Measurements from ENCODE around the gene SNX24.
"Not testable (repeated sequence)": the region's sequence is repeated elsewhere in the genome, so short reads cannot be mapped to it uniquely, and the experiment has no call there.

SNX24 gene

DNA sequence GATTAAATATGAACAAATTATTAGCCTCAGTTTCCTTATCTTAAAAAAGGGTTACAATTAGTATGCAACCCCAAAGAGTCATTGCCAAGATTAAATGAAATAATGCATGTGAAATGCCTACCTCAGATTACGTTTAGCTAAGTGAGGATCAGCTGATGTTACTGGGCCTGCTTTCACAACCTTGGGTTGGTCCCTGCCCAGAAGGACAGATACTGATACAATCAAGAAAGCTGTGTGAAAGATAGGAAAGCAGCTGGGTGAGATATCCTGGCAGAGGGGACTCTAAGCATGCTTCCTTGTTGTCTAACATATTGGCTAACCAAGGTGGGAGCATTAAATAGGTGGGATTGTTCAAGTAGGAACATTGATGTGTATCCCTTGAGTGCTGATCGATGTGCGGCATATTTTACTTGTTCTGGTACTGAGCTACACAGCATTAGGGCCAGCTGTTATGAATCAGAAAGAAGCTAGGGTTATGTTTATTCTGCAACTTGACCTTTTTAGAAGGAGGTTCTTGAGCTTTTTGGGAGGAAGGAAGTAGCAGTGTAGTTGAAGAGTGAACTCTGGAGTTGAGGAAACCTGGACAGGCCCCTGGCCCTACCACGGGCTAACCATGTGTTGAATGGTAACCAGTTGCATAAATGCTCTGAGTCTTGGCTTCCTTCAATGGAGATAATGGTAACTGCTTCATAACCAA, 28.9 kb downstream of the SNX24 start:
- DNase-seq: no peak

DNA sequence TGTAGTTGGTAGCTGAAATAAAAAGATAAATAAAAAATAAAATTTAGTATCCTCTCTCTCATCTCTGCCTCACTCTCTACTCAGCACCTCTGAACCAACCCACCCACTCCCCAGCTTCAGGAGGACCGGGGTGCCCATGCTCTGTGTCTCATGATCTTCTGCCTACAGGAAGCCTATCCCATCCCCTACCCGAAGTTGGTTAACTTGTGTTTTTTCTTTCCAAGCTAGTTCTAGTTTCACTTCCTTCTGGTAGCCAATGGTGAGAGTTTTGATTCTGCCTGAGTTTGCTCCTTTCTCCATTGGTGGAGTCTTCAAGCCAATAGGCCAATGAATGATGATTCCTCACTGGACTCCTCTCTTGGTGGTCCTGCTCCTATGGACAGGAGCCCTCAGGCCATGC, 32.1 kb downstream of the SNX24 start:
- no peak for DNase-seq

DNA sequence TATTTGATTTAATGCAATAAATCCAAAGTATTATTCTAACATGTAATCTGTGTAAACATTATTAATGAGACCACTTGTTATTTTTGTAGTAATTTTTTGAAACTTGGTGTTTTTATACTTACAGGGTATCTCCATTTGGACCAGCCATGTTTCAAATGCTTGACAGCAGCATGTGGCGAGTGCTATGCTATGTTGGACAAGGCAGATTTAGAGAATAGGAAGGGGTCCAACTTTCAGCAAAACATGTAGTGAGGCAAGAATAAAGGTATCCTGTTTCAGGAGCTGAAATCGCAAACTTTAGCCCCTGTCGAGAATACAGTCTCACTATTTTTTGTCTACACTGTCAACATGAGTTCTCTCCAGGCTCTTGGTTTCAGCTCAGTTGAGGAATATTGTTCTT, 33.7 kb downstream of the SNX24 start:
- DNase-seq: no peak

DNA sequence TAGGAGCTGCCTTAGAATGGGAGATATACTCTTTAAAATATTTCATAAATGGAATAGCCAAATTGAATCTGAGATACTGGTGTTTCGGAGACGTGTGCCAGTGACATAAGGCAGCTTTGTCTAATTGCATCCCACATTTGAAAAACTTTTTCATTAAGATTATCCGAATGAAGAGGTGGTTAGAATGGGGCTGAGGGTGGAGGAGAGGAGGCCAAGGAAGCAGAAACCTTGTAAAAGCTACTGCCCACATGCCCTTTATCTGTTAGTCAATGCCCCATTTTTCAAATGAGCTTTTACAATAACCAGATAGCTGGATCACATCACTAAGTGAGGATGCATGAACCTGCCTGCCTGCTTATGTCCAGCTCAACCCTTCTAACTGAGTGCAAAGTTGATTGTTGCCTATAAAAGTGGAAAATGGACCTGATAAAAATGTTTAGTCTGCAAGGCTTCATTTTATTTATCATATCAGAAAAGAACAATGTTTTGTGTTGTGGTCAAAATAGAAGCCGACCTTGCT, 34.8 kb downstream of the SNX24 start:
- no peak for DNase-seq

DNA sequence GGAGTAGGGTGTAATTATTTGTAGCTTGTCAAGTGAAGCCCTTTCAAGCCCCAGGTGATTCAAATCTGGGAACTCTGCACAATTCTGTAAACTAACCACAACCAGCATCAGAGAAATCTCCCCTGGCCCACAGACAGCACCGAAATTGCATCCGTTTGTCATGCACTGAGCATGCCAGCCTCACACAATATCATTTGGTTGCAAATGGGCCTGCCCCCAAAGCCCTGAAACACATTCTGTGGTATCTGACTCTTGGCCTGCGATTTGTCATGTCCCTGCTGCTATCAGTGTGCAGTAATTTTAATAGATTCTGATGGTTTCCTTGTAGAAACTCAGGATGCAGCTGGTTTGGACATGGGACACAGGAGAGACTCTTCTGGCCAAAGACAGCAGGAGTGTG, 35.3 kb downstream of the SNX24 start:
- DNase-seq: no peak

DNA sequence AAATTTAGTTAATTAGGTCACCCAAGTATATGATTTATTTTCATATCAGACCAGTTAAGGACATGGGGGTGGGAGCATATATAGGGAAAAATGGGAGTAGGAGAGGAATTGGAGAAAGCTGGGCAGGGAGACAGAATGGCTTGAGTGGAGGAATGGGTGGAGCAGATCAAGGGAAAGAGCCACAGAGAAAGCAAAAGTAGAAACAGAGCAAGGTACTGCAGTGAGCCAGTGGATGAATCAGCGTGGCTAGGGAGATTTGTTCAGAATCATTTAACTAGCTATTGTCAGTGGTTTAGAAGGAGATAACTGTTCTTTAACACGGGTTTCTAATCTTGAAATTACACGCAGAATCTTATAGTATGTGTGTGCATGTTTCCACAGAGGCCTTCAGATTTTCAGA, 37.4 kb downstream of the SNX24 start:
- DNase-seq: no peak

DNA sequence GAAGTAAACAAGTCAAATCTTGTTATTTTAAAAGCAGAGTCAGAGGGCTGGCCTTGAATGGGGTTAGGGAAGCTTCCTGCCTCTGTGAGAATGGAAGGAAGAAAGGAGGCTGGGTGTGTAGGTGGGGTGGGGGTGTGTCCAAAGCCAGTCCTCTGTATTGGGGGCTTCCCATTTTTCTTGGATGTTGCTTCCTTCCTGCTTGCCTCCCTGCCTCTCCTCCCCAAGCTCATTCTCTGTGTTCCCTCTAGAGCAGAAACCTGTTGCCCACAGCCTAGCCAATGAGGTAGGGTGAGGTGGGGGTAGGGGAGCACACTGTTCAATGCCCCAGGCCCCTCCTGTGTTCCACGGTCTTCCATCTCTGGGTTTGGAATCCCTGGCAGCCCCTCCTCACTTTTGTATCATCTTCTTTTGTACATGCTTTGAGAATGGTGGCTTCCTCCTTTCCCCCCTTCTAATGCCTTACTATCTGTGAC, 39.7 kb downstream of the SNX24 start:
- DNase-seq: no peak

DNA sequence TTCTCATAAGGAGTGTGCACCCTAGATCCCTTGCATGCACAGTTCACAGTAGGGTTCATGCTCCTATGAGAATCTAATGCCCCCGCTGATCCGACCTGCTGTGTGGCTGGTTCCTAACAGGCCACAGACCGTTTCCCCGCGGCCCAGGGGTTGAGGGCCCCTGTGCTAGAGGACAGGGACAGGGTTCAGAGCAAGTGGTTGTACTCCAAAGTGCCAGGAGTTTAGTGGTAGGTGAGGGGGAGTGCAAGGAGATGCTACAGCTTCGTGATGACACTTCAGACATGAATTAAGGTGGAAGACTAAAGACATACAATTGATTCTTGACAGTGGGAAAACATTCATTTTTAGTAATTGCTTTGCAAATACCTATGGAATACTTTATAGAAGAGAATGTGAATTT, 40.5 kb downstream of the SNX24 start:
- DNase-seq: no peak

DNA sequence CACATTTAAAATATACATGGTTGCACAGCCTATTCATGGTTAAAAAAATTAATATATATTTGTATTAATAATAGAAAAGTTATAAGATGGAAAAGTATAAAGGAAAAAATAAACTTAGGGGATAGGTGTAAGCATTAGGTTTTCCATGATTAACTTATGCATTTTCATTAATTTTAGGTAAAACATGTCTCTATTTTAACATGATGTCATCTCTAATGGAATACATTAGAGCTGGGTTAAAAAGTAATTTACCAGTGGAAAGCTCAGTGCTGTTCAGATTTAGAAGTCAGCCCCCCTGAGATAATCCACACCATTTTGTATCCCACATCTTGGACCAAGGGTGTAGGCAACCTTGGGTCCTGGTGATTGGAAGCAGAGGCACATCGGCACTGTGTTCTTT, 49.7 kb downstream of the SNX24 start:
- DNase-seq: no peak

DNA sequence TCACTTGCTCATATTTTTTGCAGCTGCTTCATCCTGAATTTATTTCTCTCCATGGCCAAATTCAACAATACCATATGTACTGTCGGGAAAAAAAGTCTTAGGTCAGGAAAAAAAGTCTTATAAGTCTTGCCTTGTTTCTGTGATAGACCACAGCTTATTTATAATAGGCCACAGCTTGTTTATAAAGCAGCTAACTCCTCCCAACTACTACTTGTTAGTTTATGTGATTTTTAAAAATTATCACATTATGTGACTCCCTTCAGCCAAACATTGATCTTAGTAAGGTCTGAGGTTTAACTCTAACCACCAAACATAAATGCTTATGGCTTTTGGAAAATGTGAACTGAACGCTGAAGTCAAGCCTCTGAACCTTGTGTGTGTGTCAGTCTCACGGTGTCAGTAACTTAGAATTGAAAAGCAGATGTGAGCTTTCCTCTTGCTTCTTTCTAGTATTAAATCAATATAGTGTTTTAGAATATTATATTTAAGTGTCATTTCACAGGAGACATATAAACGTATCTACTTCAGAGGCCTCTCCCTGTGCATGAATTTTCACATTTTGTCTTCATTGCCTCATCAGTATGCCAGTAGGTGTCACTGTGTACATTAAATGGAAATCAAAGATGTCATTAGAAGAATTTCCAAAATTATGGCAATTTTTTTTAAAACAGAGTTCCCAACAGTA, 51.3 kb downstream of the SNX24 start:
- DNase-seq: no peak

DNA sequence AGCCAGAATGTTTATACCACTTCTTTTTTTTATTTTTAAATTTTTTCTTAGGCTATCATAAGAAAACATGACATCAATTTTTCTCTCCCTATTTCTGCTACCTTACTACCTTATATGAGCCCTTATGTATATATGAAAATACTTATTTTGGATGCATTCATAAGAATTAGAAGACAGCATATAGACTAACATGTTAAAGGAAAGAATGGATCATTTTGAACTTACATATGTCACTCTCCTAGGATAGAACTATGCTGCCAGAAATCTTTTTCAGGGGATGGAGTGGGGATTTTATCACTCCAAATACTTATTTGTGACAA, 51.8 kb downstream of the SNX24 start:
- DNase-seq: no peak

DNA sequence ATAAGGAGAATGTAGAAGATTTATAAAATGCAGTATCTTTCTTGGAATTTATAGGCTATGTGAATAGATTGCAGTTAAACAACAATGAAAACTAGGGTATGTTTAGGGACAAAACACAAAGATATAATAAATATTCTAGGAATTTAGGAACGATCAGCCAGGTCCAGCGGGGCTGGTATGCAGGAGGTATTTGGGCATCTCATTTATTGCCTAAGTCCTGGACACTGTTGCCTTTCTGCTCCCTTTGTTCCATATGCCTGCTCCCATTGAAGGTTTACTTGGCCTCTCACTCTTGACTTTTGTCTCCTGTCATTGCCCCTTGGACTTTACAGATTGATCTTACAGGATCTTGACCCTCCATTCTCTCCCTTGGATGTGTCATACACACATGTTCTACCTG, 55.9 kb downstream of the SNX24 start:
- DNase-seq: no peak

DNA sequence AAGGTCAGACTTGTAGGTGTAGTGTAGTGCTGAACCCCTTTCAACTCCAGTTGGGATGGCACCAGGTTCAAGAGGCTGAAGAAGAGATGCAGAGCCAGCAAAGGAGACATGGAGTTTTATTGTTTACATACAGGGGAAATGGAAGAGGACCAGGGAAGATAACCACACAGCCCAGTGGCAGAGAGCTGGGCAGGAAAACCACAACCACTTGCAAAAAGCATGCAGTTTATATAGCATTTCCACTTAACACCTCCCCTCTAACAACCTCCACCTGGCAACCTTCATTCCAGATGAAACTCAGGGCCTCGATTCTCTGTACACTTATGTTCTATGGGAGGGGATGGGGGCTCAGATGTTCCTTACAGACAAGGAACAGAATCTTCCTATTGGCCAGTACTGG, 56.9 kb downstream of the SNX24 start:
- DNase-seq: no peak

DNA sequence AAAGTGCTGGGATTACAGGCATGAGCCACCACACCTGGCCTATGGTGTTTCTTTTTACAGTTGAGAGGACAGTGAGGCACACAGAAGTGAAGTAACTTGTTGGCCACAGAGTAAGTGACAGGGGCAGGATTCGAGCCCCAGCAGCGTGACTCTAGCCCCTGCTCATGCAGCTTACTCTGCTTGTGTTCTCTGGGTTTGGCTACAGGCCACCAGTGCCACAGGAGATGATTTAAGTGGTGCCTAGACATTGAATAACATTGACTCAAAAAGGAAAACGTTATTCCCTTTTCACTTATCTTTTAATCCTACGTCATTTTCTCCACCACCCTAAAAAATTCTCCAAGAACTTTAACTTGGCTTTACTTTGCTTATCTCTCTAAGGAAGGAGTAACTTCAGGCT, 61.4 kb downstream of the SNX24 start:
- no peak for DNase-seq

DNA sequence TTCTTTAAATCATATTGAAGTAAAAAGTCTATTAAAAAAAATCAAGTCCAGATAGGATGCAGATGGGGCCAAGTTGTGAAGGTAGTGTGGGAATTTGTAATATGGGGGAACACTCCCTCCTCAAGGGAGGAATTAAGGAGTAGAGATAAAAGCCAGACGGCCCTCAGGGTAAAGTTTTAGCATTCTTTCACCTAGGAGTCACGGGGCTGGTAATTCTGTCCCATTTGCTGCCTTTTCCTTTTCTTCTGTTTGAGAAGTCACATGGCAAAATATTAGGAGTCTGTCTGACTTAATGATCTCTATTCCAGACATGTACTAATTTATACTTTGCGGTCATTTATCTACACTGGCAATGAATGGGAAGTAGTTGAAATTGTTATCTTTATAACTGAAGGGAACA, 61.9 kb downstream of the SNX24 start:
- DNase-seq: no peak

DNA sequence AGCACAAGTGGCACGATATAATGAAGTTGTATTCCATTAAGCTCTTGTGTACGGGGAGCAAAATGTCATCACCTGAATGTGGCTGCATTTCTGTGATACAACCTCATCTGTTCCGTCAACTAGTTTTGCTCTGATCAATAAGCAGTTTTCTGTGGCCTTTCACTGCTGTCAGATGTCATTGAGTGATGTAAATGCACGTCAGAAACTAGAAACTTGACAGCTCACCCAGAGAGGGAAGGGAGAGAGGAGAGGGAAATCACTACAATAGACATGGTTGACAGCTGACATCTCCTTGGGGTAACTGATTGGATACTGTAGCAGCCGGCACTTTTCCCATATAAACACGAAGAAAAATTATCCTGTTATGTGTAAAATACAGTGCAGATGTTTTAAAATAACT, 62.7 kb downstream of the SNX24 start:
- DNase-seq: no peak

DNA sequence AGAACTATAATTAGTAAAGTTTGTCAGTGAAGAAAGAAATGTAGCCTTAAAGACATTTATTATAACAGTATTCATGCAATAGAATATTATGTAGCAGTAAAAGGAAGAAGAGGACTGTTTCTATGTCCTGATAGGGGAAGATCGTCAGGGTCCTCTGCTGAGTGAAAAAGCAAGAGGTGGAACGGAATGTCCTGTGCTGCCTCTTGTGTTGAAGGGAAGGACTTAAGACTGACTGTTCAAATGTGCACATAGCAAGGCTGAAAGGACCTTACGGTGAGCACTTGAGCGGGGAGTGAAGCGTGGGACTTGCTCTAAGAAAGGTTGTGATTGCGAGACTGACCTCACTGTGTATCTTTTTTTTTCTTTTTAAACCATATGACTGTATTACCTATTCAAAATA, 63.2 kb downstream of the SNX24 start:
- DNase-seq: no peak

DNA sequence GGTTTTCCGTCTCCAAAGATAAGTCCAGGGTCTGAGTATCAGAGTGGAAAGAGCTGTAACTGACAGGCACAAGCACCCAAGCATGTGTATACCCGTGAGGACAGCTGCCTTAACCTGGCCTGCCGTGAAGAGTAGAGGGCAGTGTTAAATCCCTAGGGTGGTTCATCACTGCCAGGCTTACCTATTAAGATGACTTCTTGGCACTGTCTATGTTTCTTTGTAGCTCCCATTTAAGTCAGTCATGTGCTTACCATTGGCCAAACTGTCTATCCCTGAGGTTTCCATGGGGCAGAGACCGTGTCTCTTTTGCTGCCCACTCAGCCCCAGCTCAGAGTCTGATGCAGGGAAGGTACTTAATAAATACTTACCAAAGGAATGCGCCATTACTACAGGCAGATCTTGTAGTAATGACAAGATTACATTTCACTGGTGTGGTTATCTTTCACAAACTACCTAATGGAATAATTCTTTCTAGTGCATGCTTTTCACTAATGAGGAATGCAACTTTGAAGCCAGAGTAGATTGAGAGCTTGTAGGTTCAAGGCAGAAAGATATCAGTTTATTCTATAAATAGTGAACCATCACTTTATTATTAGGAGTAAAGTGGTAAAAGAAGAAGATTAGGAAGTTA, 64.2 kb downstream of the SNX24 start:
- no peak for DNase-seq

DNA sequence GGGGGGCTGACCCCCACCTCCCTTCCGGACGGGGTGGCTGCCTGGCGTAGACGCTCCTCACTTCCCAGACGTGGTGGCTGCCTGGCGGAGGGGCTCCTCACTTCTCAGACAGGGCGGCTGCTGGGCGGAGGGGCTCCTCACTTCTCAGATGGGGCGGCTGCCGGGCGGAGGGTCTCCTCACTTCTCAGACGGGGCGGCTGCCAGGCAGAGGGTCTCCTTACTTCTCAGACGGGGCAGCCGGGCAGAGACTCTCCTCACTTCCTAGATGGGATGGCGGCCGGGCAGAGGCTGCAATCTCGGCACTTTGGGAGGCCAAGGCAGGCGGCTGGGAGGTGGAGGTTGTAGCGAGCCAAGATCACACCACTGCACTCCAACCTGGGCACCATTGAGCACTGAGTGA, 68.0 kb downstream of the SNX24 start:
- DNase-seq: not testable (repeated sequence)

DNA sequence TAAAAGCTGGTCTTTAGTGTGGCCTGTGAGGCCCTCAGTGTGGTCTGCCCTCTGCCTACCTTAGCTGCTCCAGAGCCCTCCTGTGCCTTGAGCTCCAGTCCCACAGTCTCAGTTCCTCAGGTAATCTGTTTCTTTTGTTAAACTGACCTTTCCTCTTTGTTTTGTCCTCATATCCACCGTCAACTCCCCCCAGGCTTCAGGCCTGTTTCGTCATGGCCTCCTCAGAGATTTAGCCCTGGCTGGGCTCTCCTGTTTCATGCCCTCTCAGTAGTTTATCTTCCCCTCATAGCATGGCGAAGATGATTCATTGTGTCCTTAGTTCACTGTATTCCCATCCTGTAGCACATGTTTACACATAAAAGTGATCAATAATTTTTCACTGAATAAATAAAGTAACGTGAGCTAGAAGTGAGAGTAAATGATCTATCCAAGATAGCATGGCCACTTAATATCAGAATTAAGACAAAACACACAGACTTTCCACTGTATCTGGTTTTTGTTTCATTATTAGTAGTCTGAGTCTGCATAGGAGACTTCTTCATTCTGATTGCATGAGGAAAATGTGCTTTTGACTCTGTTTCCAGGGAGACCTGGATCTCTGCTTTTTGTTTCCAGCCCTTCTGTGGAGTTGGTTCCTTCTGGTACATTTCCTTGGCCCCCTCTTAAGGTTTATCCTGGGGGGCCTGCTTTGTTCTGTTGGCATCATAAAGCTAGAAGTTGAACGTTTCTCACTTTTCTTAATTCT, 70.5 kb downstream of the SNX24 start:
- no peak for DNase-seq

DNA sequence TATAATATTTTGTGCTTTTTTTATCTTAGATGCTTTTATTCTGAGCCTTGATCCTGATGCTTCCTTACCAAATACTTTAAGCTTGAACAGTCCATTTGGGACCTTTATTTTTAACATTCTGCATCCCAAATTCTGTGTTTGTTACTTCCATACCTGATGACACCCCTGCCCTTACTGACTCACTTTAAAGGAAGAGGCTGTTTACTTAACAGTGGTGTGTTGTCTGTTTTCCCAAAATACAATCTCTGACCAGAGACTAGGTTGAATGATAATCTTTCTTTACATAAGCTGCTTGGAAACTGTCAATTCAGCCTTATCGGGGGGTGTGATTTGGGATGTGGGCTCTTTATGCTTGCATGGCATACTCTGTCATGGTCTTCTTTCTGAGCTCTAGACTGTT, 71.1 kb downstream of the SNX24 start:
- DNase-seq: no peak

DNA sequence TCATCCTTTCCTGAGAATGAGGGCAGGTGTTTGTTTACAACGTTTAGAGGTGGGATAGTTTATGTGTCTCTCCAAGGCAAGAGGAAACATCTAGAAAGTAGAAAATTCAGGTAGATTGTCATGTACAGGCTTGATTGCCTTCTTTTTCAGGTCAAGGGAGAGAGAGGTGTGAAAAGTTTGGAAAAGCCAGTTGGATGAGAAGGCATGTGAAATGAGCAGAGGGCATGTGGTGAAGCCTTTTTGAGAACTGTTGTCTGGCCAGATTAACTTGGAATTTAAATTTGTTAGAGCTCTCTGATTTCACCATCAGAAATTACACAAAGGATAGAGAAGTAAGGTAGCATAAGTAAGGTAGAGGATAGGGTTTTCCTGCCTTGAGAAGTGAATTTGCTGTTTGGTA, 74.6 kb downstream of the SNX24 start:
- no peak for DNase-seq

DNA sequence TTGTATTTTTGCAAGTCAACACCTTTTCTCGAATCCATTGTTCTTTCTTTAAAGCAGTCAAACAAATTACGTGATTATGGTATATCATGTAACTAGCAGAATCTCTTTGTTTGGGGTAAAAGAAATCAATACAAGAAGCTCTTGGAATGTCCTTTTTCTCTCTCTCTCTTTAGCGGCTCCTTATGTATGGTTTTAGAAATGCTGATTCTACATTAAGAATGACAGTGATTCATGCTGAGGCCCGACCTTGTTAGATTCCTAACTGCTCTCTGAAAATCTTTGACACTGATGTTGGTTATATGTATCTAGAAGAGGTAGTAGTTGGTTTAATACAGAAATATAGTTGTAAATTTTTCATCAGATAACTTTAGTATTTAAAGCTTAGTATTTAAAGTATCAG, 76.4 kb downstream of the SNX24 start:
- DNase-seq: no peak

DNA sequence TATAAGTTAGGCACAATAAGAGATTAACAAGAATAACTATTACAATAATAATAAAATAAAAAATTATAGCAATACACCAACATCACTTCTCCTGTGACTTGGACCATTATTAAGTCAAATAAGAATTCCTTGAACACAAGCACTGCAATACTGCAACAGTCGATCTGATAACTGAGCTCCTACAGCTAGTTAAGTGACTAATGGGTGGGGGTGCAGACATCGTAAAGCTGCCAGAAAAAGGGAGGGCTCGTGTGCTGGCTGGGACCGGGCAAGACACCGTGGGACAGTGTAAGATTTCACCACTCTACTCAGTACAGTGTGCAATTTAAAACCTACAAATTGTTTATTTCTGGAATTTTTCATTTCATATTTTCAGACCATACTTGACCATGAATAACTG, 78.8 kb downstream of the SNX24 start:
- no peak for DNase-seq

Measured in cerebellar nuclear complex (tissue), 1 donor.